BJ (cell line): ENCODE measurements around the gene ACSF3. TPM values are rescaled to one million over a fixed set of nuclear protein-coding genes. Genes with fewer than 3 reads are reported as not detected.
"Not testable (repeated sequence)": the region's sequence is repeated elsewhere in the genome, so short reads cannot be mapped to it uniquely, and the experiment has no call there.

Experiments
- CTCF ChIA-PET: fragments of 350-600 bp; formaldehyde crosslinking; extraction: SDS; loops from one replicate; lab custom pipeline; 2021; ENCODE audit warnings: antibody characterized with exemption, inconsistent platforms; lab: Yijun Ruan, JAX
- POLR2A ChIA-PET: fragments of 300-600 bp; sonication (Branson Sonifier 250); formaldehyde crosslinking; extraction: SDS; loops from one replicate; lab custom pipeline; 2021; ENCODE audit warnings: antibody characterized with exemption; lab: Charles Lee
- DNase-seq: peaks from one replicate; pipeline ENCODE4 v3.0.0-alpha.2; 2011; ENCODE audit warnings: low read depth
- H3K27me3 ChIP-seq: 2 replicates; pipeline ENCODE4 v1.6.0; 2011; ENCODE audit warnings: low read length; ENCODE audit not compliant: control insufficient read depth, insufficient read depth
- H3K36me3 ChIP-seq: 2 replicates; pipeline ENCODE4 v1.5.1; 2011; ENCODE audit warnings: low read length; ENCODE audit not compliant: control insufficient read depth, insufficient read depth
- H3K4me3 ChIP-seq: 2 replicates; pipeline ENCODE4 v1.5.1; 2011; ENCODE audit warnings: low read depth, mild to moderate bottlenecking, control low read depth, low read length
- CTCF ChIP-seq: IDR thresholded peaks from 2 replicates; pipeline ENCODE4 v1.5.1; 2011; ENCODE audit warnings: low read depth, mild to moderate bottlenecking, control low read depth, inconsistent platforms, low read length, moderate library complexity; ENCODE audit not compliant: insufficient read depth
- polyA plus RNA-seq: library from polyadenylated mRNA; depleted of rRNA; stranded (reverse); fragments of >200 nt; gene quantifications from 2 replicates; pipeline ENCODE4 v1.2.3, GENCODE V29; 2011

ACSF3 gene
- polyA plus RNA-seq, 1 experiment = 12.5 TPM

- Histone ChIP-seq H3K27me3 (peaks cover 10% of the 10 kb centered on the region), H3K4me3 (no peak overlapping the region), H3K36me3 (no peaks in the 10 kb centered on the region)
- TF ChIP-seq CTCF = no peak
- no peak for DNase-seq
- POLR2A ChIA-PET = no interaction called here
- CTCF ChIA-PET = no interaction called here
These were observed 23.7 kb upstream of the ACSF3 start for GRCh38 chr16:89069920-89070319.

- Histone ChIP-seq H3K27me3 (peaks cover 10% of the 10 kb centered on the region), H3K36me3 (no peaks in the 10 kb centered on the region), H3K4me3 (no peak overlapping the region)
- CTCF ChIA-PET = no interaction called here
- no peak for DNase-seq
- POLR2A ChIA-PET = no interaction called here
- TF ChIP-seq CTCF = no peak
These were observed 23.1 kb upstream of the ACSF3 start for GRCh38 chr16:89070590-89070989.

GRCh38 chr16:89071686-89072547 lies 21.7 kb upstream of the ACSF3 start:
- no peak for TF ChIP-seq CTCF
- DNase-seq = no peak
- POLR2A ChIA-PET = no interaction called here
- CTCF ChIA-PET = no interaction called here
- peaks cover 7% of the 10 kb centered on the region for H3K27me3 ChIP-seq
- H3K4me3 ChIP-seq = no peak overlapping the region
- no peaks in the 10 kb centered on the region for H3K36me3 ChIP-seq

GRCh38 chr16:89072548-89073130 lies 21.0 kb upstream of the ACSF3 start:
- TF ChIP-seq CTCF = no peak
- Histone ChIP-seq H3K4me3 (no peak overlapping the region), H3K27me3 (peaks cover 4% of the 10 kb centered on the region; the same call in 1 of the 2 replicates), H3K36me3 (no peaks in the 10 kb centered on the region)
- POLR2A ChIA-PET = no interaction called here
- no peak for DNase-seq
- CTCF ChIA-PET = no interaction called here

GRCh38 chr16:89073346-89074071 lies 20.1 kb upstream of the ACSF3 start:
- ChIA-PET POLR2A (no interaction called here), CTCF (no interaction called here)
- no peak for TF ChIP-seq CTCF
- no peaks in the 10 kb centered on the region for H3K36me3 ChIP-seq
- no peak for DNase-seq
- no peak overlapping the region for H3K4me3 ChIP-seq
- H3K27me3 ChIP-seq = peaks cover 3% of the 10 kb centered on the region; the same call in 1 of the 2 replicates

- H3K27me3 ChIP-seq, H3K36me3 ChIP-seq, POLR2A ChIA-PET, DNase-seq, H3K4me3 ChIP-seq, CTCF ChIA-PET: not testable (repeated sequence)
These were observed 19.5 kb upstream of the ACSF3 start for GRCh38 chr16:89074072-89074674.
